ENCODE measurements around the gene RBFOX1. TPM values are rescaled to one million over a fixed set of nuclear protein-coding genes. Genes with fewer than 3 reads are reported as not detected.

Gene RBFOX1
- total RNA-seq, 1 experiment from 2014 or later: not detected

DNA sequence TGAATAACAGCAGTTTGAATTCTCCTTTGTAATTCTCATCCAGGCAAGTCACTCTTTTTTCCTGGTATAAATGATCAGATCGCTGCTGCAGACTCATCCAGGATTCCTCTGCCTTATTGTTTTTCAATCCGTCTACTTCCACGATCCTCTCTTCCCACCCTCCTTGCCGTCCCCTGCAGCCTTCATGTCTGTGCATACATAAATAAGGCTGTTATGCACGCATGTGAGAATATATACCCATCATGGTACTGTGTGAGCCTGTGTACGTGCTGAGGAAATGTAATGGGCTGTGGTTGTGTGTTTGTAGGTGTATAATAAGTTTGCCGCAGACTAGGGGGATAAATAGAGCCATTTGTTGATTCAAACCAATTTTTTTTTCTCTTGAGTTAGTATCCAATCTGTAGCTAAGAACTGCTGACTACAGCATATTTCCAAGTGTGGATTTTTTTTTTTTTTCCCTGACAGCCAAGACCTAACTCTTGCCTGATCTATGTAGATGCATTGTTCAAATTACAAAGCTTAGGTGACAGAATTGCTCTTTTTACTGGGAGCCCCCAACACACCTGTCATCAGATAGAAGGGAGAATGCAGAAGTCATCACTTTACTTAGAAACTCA is 62.2 kb downstream of the RBFOX1 start:
- ChIA-PET RAD21 (ENCODE audit: low non-redundant PET in 1 of 2, low total read pairs in 2 of 2, uncharacterized antibody in 2 of 2, unreplicated experiment in 2 of 2) (no interaction called here), CTCF (no interaction called here), POLR2A (no interaction called here)
- H3K27ac ChIP-seq (ENCODE audit: low read depth, low read length): no peak overlapping the region
- no peaks in the 10 kb centered on the region for H3K79me2 ChIP-seq (ENCODE audit: insufficient read depth, low read length)
- H4K20me1 ChIP-seq (ENCODE audit: insufficient read depth): no peaks in the 10 kb centered on the region
- DNase-seq (ENCODE audit: low read depth, low spot score): no peak
- H3K4me3 ChIP-seq (replicated peaks in 1 of 2; ENCODE audit: low read depth in 1 of 2, low read length in 2 of 2): no peak overlapping the region
- intact Hi-C loops (cut with micrococcal nuclease): no loop called here
- H3K4me2 ChIP-seq (ENCODE audit: low read length): no peak overlapping the region
- H3K9me2 ChIP-seq (ENCODE audit: insufficient read depth): no peaks in the 10 kb centered on the region
- no peak overlapping the region for H2AFZ ChIP-seq (ENCODE audit: low read depth, low read length, poor library complexity, severe bottlenecking)
- BruUV-seq (replicated peaks): no TSS peak
- no peak overlapping the region for H3K9ac ChIP-seq (ENCODE audit: low read length)
- H3K9me3 ChIP-seq (ENCODE audit: control insufficient read depth in 1 of 2, insufficient read depth in 1 of 2, low read depth in 1 of 2, low read length in 2 of 2): peaks cover 0 to 18% of the 10 kb centered on the region in 2 experiments; a peak in 2 of 4 replicates
- H3K36me3 ChIP-seq (ENCODE audit: control insufficient read depth in 1 of 2, insufficient read depth in 2 of 2, low read length in 2 of 2): no peaks in the 10 kb centered on the region
- no peak for TF ChIP-seq SIN3A (IDR thresholded peaks at IDR 0.05; ENCODE audit: low read depth)
- TF ChIP-seq, protein P1, sequence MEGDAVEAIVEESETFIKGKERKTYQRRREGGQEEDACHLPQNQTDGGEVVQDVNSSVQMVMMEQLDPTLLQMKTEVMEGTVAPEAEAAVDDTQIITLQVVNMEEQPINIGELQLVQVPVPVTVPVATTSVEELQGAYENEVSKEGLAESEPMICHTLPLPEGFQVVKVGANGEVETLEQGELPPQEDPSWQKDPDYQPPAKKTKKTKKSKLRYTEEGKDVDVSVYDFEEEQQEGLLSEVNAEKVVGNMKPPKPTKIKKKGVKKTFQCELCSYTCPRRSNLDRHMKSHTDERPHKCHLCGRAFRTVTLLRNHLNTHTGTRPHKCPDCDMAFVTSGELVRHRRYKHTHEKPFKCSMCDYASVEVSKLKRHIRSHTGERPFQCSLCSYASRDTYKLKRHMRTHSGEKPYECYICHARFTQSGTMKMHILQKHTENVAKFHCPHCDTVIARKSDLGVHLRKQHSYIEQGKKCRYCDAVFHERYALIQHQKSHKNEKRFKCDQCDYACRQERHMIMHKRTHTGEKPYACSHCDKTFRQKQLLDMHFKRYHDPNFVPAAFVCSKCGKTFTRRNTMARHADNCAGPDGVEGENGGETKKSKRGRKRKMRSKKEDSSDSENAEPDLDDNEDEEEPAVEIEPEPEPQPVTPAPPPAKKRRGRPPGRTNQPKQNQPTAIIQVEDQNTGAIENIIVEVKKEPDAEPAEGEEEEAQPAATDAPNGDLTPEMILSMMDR (IDR thresholded peaks at IDR 0.05 in 2 of 3, conservative IDR thresholded peaks at IDR 0.05 in 1 of 3; ENCODE audit: borderline replicate concordance in 1 of 3, insufficient read depth in 1 of 3, low read depth in 2 of 3, low read length in 2 of 3): no peak
- TF ChIP-seq EZH2phosphoT487 (IDR thresholded peaks at IDR 0.05; ENCODE audit: borderline replicate concordance): no peak
- no peak for TF ChIP-seq CBX3 (IDR thresholded peaks at IDR 0.05; ENCODE audit: low read depth)
- no peak for TF ChIP-seq ELF1 (IDR thresholded peaks at IDR 0.05; ENCODE audit: borderline replicate concordance, low read depth)
- TF ChIP-seq, protein P2, sequence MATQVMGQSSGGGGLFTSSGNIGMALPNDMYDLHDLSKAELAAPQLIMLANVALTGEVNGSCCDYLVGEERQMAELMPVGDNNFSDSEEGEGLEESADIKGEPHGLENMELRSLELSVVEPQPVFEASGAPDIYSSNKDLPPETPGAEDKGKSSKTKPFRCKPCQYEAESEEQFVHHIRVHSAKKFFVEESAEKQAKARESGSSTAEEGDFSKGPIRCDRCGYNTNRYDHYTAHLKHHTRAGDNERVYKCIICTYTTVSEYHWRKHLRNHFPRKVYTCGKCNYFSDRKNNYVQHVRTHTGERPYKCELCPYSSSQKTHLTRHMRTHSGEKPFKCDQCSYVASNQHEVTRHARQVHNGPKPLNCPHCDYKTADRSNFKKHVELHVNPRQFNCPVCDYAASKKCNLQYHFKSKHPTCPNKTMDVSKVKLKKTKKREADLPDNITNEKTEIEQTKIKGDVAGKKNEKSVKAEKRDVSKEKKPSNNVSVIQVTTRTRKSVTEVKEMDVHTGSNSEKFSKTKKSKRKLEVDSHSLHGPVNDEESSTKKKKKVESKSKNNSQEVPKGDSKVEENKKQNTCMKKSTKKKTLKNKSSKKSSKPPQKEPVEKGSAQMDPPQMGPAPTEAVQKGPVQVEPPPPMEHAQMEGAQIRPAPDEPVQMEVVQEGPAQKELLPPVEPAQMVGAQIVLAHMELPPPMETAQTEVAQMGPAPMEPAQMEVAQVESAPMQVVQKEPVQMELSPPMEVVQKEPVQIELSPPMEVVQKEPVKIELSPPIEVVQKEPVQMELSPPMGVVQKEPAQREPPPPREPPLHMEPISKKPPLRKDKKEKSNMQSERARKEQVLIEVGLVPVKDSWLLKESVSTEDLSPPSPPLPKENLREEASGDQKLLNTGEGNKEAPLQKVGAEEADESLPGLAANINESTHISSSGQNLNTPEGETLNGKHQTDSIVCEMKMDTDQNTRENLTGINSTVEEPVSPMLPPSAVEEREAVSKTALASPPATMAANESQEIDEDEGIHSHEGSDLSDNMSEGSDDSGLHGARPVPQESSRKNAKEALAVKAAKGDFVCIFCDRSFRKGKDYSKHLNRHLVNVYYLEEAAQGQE (IDR thresholded peaks at IDR 0.05; ENCODE audit: low read depth): no peak
- TF ChIP-seq SRF (IDR thresholded peaks at IDR 0.05; ENCODE audit: low read depth): no peak
- TF ChIP-seq EZH2 (IDR thresholded peaks at IDR 0.05): no peak
- no peak for TF ChIP-seq POLR2A (IDR thresholded peaks at IDR 0.05; ENCODE audit: borderline replicate concordance, extremely low read depth, insufficient read depth, insufficient read length)
- TF ChIP-seq ATF3 (IDR thresholded peaks at IDR 0.05): no peak
- no peak for TF ChIP-seq FOSL1 (IDR thresholded peaks at IDR 0.05; ENCODE audit: low read depth)
- TF ChIP-seq EGR1 (IDR thresholded peaks at IDR 0.05; ENCODE audit: low read depth): no peak
- no peaks in the 10 kb centered on the region for H3K27me3 ChIP-seq (ENCODE audit: insufficient read depth, low read length)
- no peaks in the 10 kb centered on the region for H3K4me1 ChIP-seq (ENCODE audit: control insufficient read depth in 1 of 2, insufficient read depth in 2 of 2, low read length in 2 of 2)
- no peak for ATAC-seq
